Muscle layer of duodenum (tissue), 2 donors: Measurements from ENCODE around the gene LDHD.

Source experiments
- H3K27ac ChIP-seq: one replicate; pipeline ENCODE4 v1.7.0; 2013; ENCODE audit warnings: mild to moderate bottlenecking, low read length
- H3K27me3 ChIP-seq: one replicate; pipeline ENCODE4 v1.7.0; 2013; ENCODE audit warnings: low read depth, mild to moderate bottlenecking, control low read depth, low read length
- H3K36me3 ChIP-seq, 2 donors: one replicate each; pipeline ENCODE4 v1.7.0; 2013; ENCODE audit warnings: low read length in 2 of 2, control low read depth in 1 of 2, mild to moderate bottlenecking in 1 of 2; ENCODE audit not compliant: insufficient read depth in 2 of 2, control insufficient read depth in 1 of 2
- H3K4me1 ChIP-seq, 2 donors: one replicate each; pipeline ENCODE4 v1.7.0; 2013; ENCODE audit warnings: low read length in 2 of 2, mild to moderate bottlenecking in 2 of 2, control low read depth in 1 of 2, moderate library complexity in 1 of 2; ENCODE audit not compliant: insufficient read depth in 2 of 2, control insufficient read depth in 1 of 2
- H3K4me3 ChIP-seq, 2 donors: one replicate each; pipeline ENCODE4 v1.7.0; 2013; ENCODE audit warnings: low read length in 2 of 2, low read depth in 1 of 2, mild to moderate bottlenecking in 1 of 2
- H3K9me3 ChIP-seq, 2 donors: one replicate each; pipeline ENCODE4 v1.7.0; 2013; ENCODE audit warnings: low read length in 2 of 2, control low read depth in 1 of 2, mild to moderate bottlenecking in 1 of 2; ENCODE audit not compliant: control insufficient read depth in 1 of 2
- donor health status: healthy.

LDHD gene

GRCh38 chr16:75116081-75116910 is at the start of gene LDHD:
Gene LDHD, minus strand, starts transcription at chr16:75116780. Its CDS starts 60 bp downstream, at chr16:75116720.
- H3K9me3 ChIP-seq: peaks cover 0 to under 1% of the 10 kb centered on the region in 2 donors
- H3K36me3 ChIP-seq: no peaks in the 10 kb centered on the region
- peak within 1 kb of the TSS; percentile 69 to 75 for H3K4me3 ChIP-seq
- no peak within 1 kb of the TSS for H3K27ac ChIP-seq
- peaks cover 7 to 31% of the 10 kb centered on the region in 2 donors for H3K4me1 ChIP-seq
- H3K27me3 ChIP-seq: no peaks in the 10 kb centered on the region

- H3K4me3 ChIP-seq: no peak overlapping the region
- peaks cover 0 to 16% of the 10 kb centered on the region in 2 donors for H3K36me3 ChIP-seq
- no peaks in the 10 kb centered on the region for H3K9me3 ChIP-seq
- H3K27ac ChIP-seq: no peak overlapping the region
- no peaks in the 10 kb centered on the region for H3K4me1 ChIP-seq
- H3K27me3 ChIP-seq: no peaks in the 10 kb centered on the region
These were observed 43.8 kb upstream of the LDHD start for GRCh38 chr16:75160386-75160785.

- Histone ChIP-seq H3K4me3 (no peak overlapping the region), H3K9me3 (peaks cover 0 to 18% of the 10 kb centered on the region in 2 donors), H3K27ac (no peak overlapping the region), H3K27me3 (no peaks in the 10 kb centered on the region), H3K4me1 (peaks cover 3 to 7% of the 10 kb centered on the region in 2 donors), H3K36me3 (peaks cover 3 to 23% of the 10 kb centered on the region in 2 donors)
These were observed 36.1 kb upstream of the LDHD start for GRCh38 chr16:75152635-75153034.

- Histone ChIP-seq H3K9me3 (peaks cover 0 to 18% of the 10 kb centered on the region in 2 donors), H3K4me3 (no peak overlapping the region), H3K27me3 (no peaks in the 10 kb centered on the region), H3K27ac (no peak overlapping the region), H3K36me3 (peaks cover 3 to 22% of the 10 kb centered on the region in 2 donors), H3K4me1 (peaks cover 3 to 7% of the 10 kb centered on the region in 2 donors)
These were observed 35.2 kb upstream of the LDHD start for GRCh38 chr16:75151798-75152197.

- no peaks in the 10 kb centered on the region for H3K27me3 ChIP-seq
- peaks cover 3 to 7% of the 10 kb centered on the region in 2 donors for H3K4me1 ChIP-seq
- peaks cover 0 to 12% of the 10 kb centered on the region in 2 donors for H3K36me3 ChIP-seq
- peak within 1 kb of the TSS; percentile 88 to 97 for H3K4me3 ChIP-seq
- peak within 1 kb of the TSS; percentile 63 for H3K27ac ChIP-seq
- H3K9me3 ChIP-seq: peaks cover 0 to 27% of the 10 kb centered on the region in 2 donors
These were observed 32.0 kb upstream of the LDHD start, which contains the start of gene ZFP1 for GRCh38 chr16:75148311-75149195. Gene ZFP1, plus strand, starts transcription at chr16:75148524. Its CDS starts 4,428 bp downstream, at chr16:75152952.

- peaks cover 0 to 7% of the 10 kb centered on the region in 2 donors for H3K36me3 ChIP-seq
- no peaks in the 10 kb centered on the region for H3K27me3 ChIP-seq
- H3K9me3 ChIP-seq: peaks cover 0 to 24% of the 10 kb centered on the region in 2 donors
- peaks cover 3 to 7% of the 10 kb centered on the region in 2 donors for H3K4me1 ChIP-seq
- peak overlapping the region; percentile 88 to 97 for H3K4me3 ChIP-seq
- H3K27ac ChIP-seq: no peak overlapping the region
These were observed 31.4 kb upstream of the LDHD start for GRCh38 chr16:75147968-75148310.

- no peak overlapping the region for H3K27ac ChIP-seq
- H3K9me3 ChIP-seq: peaks cover 0 to 10% of the 10 kb centered on the region in 2 donors
- H3K36me3 ChIP-seq: no peaks in the 10 kb centered on the region
- no peaks in the 10 kb centered on the region for H3K27me3 ChIP-seq
- H3K4me1 ChIP-seq: peaks cover 0 to under 1% of the 10 kb centered on the region in 2 donors
- no peak overlapping the region for H3K4me3 ChIP-seq
These were observed 27.4 kb upstream of the LDHD start for GRCh38 chr16:75143941-75144340.

- Histone ChIP-seq H3K27me3 (no peaks in the 10 kb centered on the region), H3K4me3 (no peak overlapping the region), H3K27ac (no peak overlapping the region), H3K4me1 (no peaks in the 10 kb centered on the region), H3K36me3 (no peaks in the 10 kb centered on the region), H3K9me3 (no peaks in the 10 kb centered on the region)
These were observed 22.9 kb upstream of the LDHD start for GRCh38 chr16:75139498-75139897.

GRCh38 chr16:75138636-75139035 is 22.1 kb upstream of the LDHD start:
- no peaks in the 10 kb centered on the region for H3K36me3 ChIP-seq
- no peaks in the 10 kb centered on the region for H3K4me1 ChIP-seq
- no peak overlapping the region for H3K27ac ChIP-seq

GRCh38 chr16:75138233-75138632 is 21.7 kb upstream of the LDHD start:
- Histone ChIP-seq H3K27ac (no peak overlapping the region), H3K27me3 (no peaks in the 10 kb centered on the region), H3K36me3 (no peaks in the 10 kb centered on the region), H3K4me3 (no peak overlapping the region), H3K9me3 (no peaks in the 10 kb centered on the region), H3K4me1 (no peaks in the 10 kb centered on the region)

More at GRCh38 chr16:75138636-75139035, 22.1 kb upstream of the LDHD start:
- Histone ChIP-seq H3K4me3 (no peak overlapping the region), H3K9me3 (no peaks in the 10 kb centered on the region), H3K27me3 (no peaks in the 10 kb centered on the region)

- no peaks in the 10 kb centered on the region for H3K36me3 ChIP-seq
- no peaks in the 10 kb centered on the region for H3K27me3 ChIP-seq
- H3K4me3 ChIP-seq: no peak overlapping the region
- H3K4me1 ChIP-seq: no peaks in the 10 kb centered on the region
- peaks cover 0 to 3% of the 10 kb centered on the region in 2 donors for H3K9me3 ChIP-seq
- H3K27ac ChIP-seq: no peak overlapping the region
These were observed 14.5 kb upstream of the LDHD start for GRCh38 chr16:75131081-75131480.
